Myocyte (in vitro differentiated cells): ENCODE measurements around the gene ABHD12B. TPM values are rescaled to one million over a fixed set of nuclear protein-coding genes. Genes with fewer than 3 reads are reported as not detected.
A peak's percentile ranks its signal among the peaks of the same experiment; 100 is the strongest.

Source experiments
- DNase-seq: peaks from one replicate; pipeline ENCODE4 v3.0.0-alpha.2; 2012; ENCODE audit warnings: low read depth
- total RNA-seq: library from RNA; depleted of rRNA; stranded (reverse); fragments of >200 nt; gene quantifications from 2 replicates; pipeline ENCODE4 v1.2.3, GENCODE V29; 2014

The ABHD12B gene
- total RNA-seq, 1 donor from 2014 or later, result not detected

- no peak for DNase-seq
These were observed 33.9 kb upstream of the ABHD12B start for GRCh38 chr14:50837850-50838470.

GRCh38 chr14:50839048-50839447 lies 32.8 kb upstream of the ABHD12B start:
- no peak for DNase-seq

- no peak for DNase-seq
These were observed 32.2 kb upstream of the ABHD12B start for GRCh38 chr14:50839691-50840090.

- no peak for DNase-seq
These were observed 27.5 kb upstream of the ABHD12B start for GRCh38 chr14:50844391-50844790.

GRCh38 chr14:50845166-50845565 lies 26.7 kb upstream of the ABHD12B start:
- no peak for DNase-seq

- peak; percentile 67 for DNase-seq
These were observed 25.5 kb upstream of the ABHD12B start for GRCh38 chr14:50846226-50846880.

- DNase-seq, result no peak
These were observed 18.0 kb upstream of the ABHD12B start for GRCh38 chr14:50853891-50854290.

- DNase-seq, result no peak
These were observed 17.3 kb upstream of the ABHD12B start for GRCh38 chr14:50854521-50854920.

GRCh38 chr14:50855558-50855957 lies 16.3 kb upstream of the ABHD12B start:
- DNase-seq, result no peak

- no peak for DNase-seq
These were observed 15.2 kb upstream of the ABHD12B start for GRCh38 chr14:50856660-50857059.

- DNase-seq, result no peak
These were observed 12.6 kb upstream of the ABHD12B start for GRCh38 chr14:50859296-50859624.

- DNase-seq, result peak; percentile 87
These were observed 11.3 kb upstream of the ABHD12B start for GRCh38 chr14:50860478-50861086.

GRCh38 chr14:50862036-50862570 lies 9.8 kb upstream of the ABHD12B start:
- DNase-seq, result no peak

GRCh38 chr14:50864237-50864636 lies 7.6 kb upstream of the ABHD12B start:
- no peak for DNase-seq

- DNase-seq, result no peak
These were observed 6.9 kb upstream of the ABHD12B start for GRCh38 chr14:50864946-50865345.

- DNase-seq, result no peak
These were observed 6.3 kb upstream of the ABHD12B start for GRCh38 chr14:50865391-50866076.

GRCh38 chr14:50871228-50871627 lies 625 bp upstream of the ABHD12B start:
- DNase-seq, result no peak

GRCh38 chr14:50874757-50875156 lies 2.9 kb downstream of the ABHD12B start:
- DNase-seq, result no peak

- peak; percentile 69 for DNase-seq
These were observed 3.7 kb downstream of the ABHD12B start for GRCh38 chr14:50875359-50876070.

GRCh38 chr14:50882932-50883826 lies 11.3 kb downstream of the ABHD12B start:
- no peak for DNase-seq
